Measurements from ENCODE around the gene LCN6.

The LCN6 gene

DNA sequence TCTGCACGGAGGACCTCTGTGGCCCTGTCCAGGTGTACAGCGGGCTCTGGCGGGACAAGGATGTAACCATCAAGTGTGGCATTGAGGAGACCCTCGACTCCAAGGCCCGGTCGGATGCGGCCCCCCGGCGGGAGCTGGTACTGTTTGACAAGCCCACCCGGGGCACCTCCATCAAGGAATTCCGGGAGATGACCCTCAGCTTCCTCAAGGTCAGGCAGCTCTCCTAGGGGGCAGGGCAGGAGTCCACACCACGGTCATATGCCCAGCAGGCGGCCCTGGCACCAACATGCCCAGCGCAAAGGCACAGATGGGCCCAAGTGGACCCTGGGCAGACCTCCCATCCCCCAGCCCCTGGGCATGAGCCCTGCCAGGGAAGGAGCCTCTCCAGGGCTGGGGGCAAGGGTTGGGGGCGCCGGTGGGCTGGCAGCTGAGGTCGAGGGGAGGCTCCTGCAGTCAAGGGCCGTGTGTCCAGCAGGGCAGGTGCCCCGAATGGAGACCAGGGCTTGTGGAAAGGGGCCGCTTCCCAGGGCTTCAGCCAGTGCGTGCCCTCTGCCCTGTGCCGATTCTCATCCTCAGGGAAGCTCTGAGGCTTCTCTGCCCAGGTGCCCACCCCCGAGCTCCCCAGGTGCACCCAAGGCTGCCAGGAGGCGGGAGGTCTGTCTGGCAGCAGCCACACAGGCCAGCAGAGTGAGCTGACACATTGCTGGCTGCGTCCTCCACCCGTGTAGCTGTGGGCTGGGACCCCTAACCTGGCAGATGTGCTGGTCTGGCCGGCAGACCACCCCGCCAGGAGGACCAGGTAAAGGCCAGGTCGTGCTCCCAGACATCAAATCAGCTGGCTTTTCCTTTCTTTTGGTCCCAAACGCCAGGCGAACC, 26.0 kb downstream of the LCN6 start:
- no peak for DNase-seq
- Mint-ChIP-seq H3K4me3 (no peak overlapping the region), H3K36me3 (ENCODE audit: low read depth) (peaks cover 41% of the 10 kb centered on the region), H3K4me1 (peaks cover 30% of the 10 kb centered on the region), H3K27ac (no peak overlapping the region), H3K27me3 (peaks cover 3% of the 10 kb centered on the region), H3K9me3 (no peaks in the 10 kb centered on the region)
- no peak for ATAC-seq

DNA sequence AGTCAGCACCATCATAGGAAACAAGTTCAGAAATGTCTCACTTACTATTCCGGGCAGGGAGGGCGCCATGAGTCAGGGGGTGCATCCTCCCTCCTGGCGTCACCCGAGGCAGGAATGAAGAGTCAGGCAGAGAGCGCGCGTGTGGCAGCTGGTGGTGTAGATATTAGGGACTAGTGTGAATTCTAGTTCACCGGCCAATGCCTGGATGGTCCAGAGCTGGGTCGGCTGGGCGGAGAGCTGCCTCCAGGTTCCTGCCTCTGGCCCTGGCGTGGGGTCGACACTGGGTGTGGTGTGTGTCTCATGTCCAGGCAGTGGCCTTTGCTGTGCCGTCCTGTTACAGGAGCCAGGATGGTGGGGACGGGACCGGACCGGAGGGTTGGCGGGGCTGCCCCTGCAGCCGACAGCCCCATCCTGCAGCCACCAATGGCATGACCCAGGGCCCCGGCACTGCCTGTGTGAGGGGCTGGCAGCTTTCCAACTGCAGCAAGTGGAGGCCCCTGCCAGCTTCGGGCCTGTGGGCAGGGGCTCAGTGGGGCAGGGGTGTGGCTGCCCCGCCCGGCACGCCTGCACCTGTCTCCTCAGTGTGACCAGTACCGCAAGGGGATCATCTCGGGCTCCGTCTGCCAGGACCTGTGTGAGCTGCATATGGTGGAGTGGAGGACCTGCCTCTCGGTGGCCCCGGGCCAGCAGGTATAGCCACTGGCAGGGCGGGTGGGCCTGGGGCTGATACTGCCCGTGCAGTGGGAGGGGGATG, 26.8 kb downstream of the LCN6 start:
- no peak for DNase-seq
- H3K27me3 Mint-ChIP-seq = no peaks in the 10 kb centered on the region
- no peak overlapping the region for H3K4me3 Mint-ChIP-seq

GRCh38 chr9:136720898-136721338, 27.4 kb downstream of the LCN6 start:
- Mint-ChIP-seq H3K4me1 (peaks cover 20% of the 10 kb centered on the region), H3K9me3 (no peaks in the 10 kb centered on the region), H3K4me3 (no peak overlapping the region), H3K27ac (no peak overlapping the region), H3K27me3 (peaks cover 1% of the 10 kb centered on the region), H3K36me3 (ENCODE audit: low read depth) (peaks cover 29% of the 10 kb centered on the region)
- no peak for ATAC-seq
- DNase-seq = no peak

More for the DNA sequence above, 26.8 kb downstream of the LCN6 start:
- no peak overlapping the region for H3K27ac Mint-ChIP-seq
- no peak for ATAC-seq
- no peaks in the 10 kb centered on the region for H3K9me3 Mint-ChIP-seq
- H3K4me1 Mint-ChIP-seq = peaks cover 25% of the 10 kb centered on the region
- H3K36me3 Mint-ChIP-seq (ENCODE audit: low read depth) = peaks cover 35% of the 10 kb centered on the region

DNA sequence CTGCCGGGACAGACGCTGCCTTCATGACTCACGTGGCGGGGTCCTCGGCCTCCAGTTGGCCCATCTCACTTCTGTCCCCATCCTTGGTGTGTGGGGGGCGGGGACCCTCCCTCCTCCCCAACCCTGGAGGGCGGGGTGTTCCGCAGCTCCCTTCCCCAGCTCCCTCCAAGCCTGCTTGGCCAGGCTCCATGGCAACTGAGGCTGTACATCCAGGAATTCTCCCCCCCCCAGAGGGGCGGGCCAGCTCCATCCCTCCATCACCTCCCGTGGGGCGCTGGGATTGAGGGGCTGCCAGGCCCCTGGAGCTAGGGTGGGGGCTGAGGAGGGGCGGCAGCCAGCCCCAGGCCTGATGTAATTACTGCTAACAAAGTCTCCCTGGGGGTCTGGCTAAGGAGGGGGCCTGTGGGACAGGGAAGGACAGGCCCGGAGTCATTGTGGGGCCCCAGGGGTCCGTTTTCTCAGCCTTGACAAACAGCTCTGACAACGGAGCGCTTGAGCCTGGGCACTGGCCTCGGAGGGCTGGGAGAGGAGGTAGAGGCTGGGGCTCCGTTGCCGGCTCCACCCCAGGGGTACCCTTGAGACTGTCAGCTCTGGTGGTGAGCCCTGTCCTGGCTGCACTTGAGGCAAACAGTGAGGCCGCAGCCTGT, 28.0 kb downstream of the LCN6 start:
- Mint-ChIP-seq H3K4me3 (no peak overlapping the region), H3K36me3 (ENCODE audit: low read depth) (peaks cover 23% of the 10 kb centered on the region), H3K4me1 (peaks cover 15% of the 10 kb centered on the region), H3K27me3 (peaks cover 6% of the 10 kb centered on the region), H3K9me3 (no peaks in the 10 kb centered on the region), H3K27ac (no peak overlapping the region)
- ATAC-seq (no peak), DNase-seq (no peak)

DNA sequence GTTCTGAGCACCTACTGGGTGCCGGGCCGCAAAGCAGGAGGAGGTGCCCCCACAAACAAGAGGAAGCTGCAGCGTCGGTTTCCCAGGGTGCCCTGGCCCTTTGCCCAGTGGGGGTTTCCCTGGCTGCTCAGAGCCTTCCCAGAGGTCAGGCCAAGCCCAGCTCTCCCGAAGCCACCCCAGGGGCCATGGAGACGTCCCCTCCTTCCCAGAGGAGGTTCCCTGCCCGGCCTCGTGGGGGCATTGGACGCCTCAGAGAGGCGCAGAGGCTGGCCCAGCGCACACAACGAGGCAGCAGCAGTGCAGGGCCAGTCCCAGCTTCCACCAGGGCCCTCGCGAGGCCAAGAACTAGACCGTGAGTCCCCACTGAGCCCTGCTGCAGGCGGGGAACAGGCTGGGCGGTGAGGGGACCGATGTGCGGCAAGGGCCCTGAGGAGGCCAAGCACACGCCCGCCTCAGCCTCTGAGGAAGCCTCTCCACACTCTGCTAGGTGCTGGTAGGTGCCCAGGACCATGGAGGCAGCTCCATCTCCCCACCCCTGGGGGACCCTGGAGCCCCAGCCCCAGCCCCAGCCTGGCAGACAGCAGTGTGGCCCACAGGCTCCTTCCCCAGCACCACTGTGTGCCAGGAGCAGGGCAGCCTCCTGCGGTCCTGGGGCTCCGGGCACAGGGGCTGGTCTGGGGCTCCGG, 29.0 kb downstream of the LCN6 start:
- H3K4me1 Mint-ChIP-seq = peaks cover 11% of the 10 kb centered on the region
- H3K27me3 Mint-ChIP-seq = peaks cover 8% of the 10 kb centered on the region
- no peak overlapping the region for H3K27ac Mint-ChIP-seq
- ATAC-seq = peak; percentile 13
- no peak overlapping the region for H3K4me3 Mint-ChIP-seq
- peak; percentile 39 for DNase-seq
- H3K36me3 Mint-ChIP-seq (ENCODE audit: low read depth) = peaks cover 13% of the 10 kb centered on the region
- no peaks in the 10 kb centered on the region for H3K9me3 Mint-ChIP-seq

DNA sequence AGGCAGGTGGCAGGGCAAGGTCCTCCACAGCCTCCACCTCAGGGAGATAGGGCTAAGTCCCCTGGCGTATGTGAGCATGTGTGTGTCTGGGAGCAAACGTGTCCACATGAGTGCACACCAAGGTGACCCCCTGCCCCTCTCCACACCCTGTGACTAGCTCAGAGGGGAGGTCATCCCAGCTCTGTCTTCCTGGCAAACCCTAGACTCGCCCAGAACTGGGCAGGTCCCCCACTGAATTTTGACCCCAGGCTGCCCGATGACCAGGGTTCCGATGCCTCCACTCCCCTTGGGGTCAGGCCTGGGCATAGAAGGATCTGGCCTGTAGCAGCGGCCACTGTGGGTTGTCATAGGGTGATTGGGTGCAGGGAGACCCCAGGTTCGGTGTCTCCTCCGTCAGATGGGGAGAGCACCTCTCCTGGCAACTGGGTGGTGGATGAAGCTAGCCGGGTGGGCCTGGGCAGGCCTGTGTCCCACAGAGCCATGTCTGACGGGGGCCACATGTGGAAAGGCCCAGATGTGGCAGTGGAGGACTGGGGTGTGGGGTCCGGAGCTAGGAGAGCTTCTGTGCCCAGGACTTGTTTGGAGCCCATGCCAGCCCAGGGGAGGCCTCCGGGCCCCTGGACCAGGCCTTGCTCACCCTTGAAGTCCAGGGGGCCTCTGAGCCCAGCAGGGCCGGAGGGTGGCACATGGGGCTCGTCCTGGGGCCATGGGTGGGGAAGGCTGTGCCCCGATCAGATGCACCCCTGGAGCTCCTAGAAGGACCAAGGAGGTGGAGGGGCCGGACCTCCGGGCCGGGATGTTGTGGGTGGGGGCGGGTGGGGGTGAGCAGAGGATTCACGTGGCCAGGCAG, 29.8 kb downstream of the LCN6 start:
- H3K9me3 Mint-ChIP-seq = no peaks in the 10 kb centered on the region
- DNase-seq (no peak), ATAC-seq (no peak)
- peaks cover 6% of the 10 kb centered on the region for H3K36me3 Mint-ChIP-seq (ENCODE audit: low read depth)
- no peak overlapping the region for H3K27ac Mint-ChIP-seq
- H3K4me1 Mint-ChIP-seq = peaks cover 5% of the 10 kb centered on the region
- peaks cover 13% of the 10 kb centered on the region for H3K27me3 Mint-ChIP-seq
- no peak overlapping the region for H3K4me3 Mint-ChIP-seq

GRCh38 chr9:136717399-136717798, 30.9 kb downstream of the LCN6 start:
- no peak overlapping the region for H3K4me3 Mint-ChIP-seq
- H3K9me3 Mint-ChIP-seq = no peaks in the 10 kb centered on the region
- H3K27ac Mint-ChIP-seq = no peak overlapping the region
- DNase-seq (no peak), ATAC-seq (no peak)
- H3K36me3 Mint-ChIP-seq (ENCODE audit: low read depth) = peaks cover 5% of the 10 kb centered on the region
- H3K27me3 Mint-ChIP-seq = peaks cover 19% of the 10 kb centered on the region
- peaks cover 4% of the 10 kb centered on the region for H3K4me1 Mint-ChIP-seq

GRCh38 chr9:136714893-136715274, 33.4 kb downstream of the LCN6 start:
- Mint-ChIP-seq H3K9me3 (no peaks in the 10 kb centered on the region), H3K4me1 (peaks cover 6% of the 10 kb centered on the region), H3K4me3 (no peak overlapping the region), H3K27me3 (peaks cover 36% of the 10 kb centered on the region), H3K36me3 (ENCODE audit: low read depth) (no peaks in the 10 kb centered on the region), H3K27ac (no peak overlapping the region)
- DNase-seq (no peak), ATAC-seq (no peak)

GRCh38 chr9:136714096-136714892, 34.0 kb downstream of the LCN6 start:
- Mint-ChIP-seq H3K4me1 (peaks cover 6% of the 10 kb centered on the region), H3K9me3 (no peaks in the 10 kb centered on the region), H3K36me3 (ENCODE audit: low read depth) (no peaks in the 10 kb centered on the region), H3K27me3 (peaks cover 36% of the 10 kb centered on the region), H3K27ac (no peak overlapping the region), H3K4me3 (no peak overlapping the region)
- ATAC-seq = no peak
- no peak for DNase-seq

GRCh38 chr9:136713550-136713949, 34.8 kb downstream of the LCN6 start:
- Mint-ChIP-seq H3K9me3 (no peaks in the 10 kb centered on the region), H3K27me3 (peaks cover 36% of the 10 kb centered on the region), H3K4me1 (peaks cover 6% of the 10 kb centered on the region), H3K4me3 (peak overlapping the region; percentile 17), H3K27ac (no peak overlapping the region), H3K36me3 (ENCODE audit: low read depth) (no peaks in the 10 kb centered on the region)
- DNase-seq = no peak
- ATAC-seq = no peak

GRCh38 chr9:136712690-136713544, 35.4 kb downstream of the LCN6 start:
- H3K27ac Mint-ChIP-seq = no peak overlapping the region
- peak overlapping the region; percentile 17 for H3K4me3 Mint-ChIP-seq
- ATAC-seq (no peak), DNase-seq (no peak)
- no peaks in the 10 kb centered on the region for H3K9me3 Mint-ChIP-seq
- H3K4me1 Mint-ChIP-seq = peaks cover 6% of the 10 kb centered on the region
- H3K27me3 Mint-ChIP-seq = peaks cover 38% of the 10 kb centered on the region
- H3K36me3 Mint-ChIP-seq (ENCODE audit: low read depth) = no peaks in the 10 kb centered on the region
